Measurements from ENCODE around the gene HTR6.

The HTR6 gene

GRCh38 chr1:19657511-19657910 is 7.2 kb upstream of the HTR6 start:
- DNase-seq, result no peak

- DNase-seq, result no peak
Observed at GRCh38 chr1:19658186-19658585, 6.5 kb upstream of the HTR6 start.

- DNase-seq, result no peak
Observed at GRCh38 chr1:19661721-19662228, 2.9 kb upstream of the HTR6 start.

- DNase-seq, result no peak
Observed at GRCh38 chr1:19662313-19662712, 2.4 kb upstream of the HTR6 start.

GRCh38 chr1:19665186-19665495 is 466 bp downstream of the HTR6 start:
- DNase-seq, result no peak

GRCh38 chr1:19665496-19666465 is 1.1 kb downstream of the HTR6 start:
- DNase-seq, result no peak

GRCh38 chr1:19668888-19669287 is 4.2 kb downstream of the HTR6 start:
- DNase-seq, result no peak

GRCh38 chr1:19670787-19671186 is 6.1 kb downstream of the HTR6 start:
- DNase-seq, result no peak

- DNase-seq, result no peak
Observed at GRCh38 chr1:19672237-19672636, 7.6 kb downstream of the HTR6 start.

- DNase-seq, result no peak
Observed at GRCh38 chr1:19675797-19676196, 11.1 kb downstream of the HTR6 start.

- DNase-seq, result no peak
Observed at GRCh38 chr1:19676438-19676922, 11.8 kb downstream of the HTR6 start.

- no peak for DNase-seq
Observed at GRCh38 chr1:19678493-19678892, 13.8 kb downstream of the HTR6 start.

GRCh38 chr1:19678931-19679453 is 14.3 kb downstream of the HTR6 start:
- no peak for DNase-seq

GRCh38 chr1:19679691-19680090 is 15.0 kb downstream of the HTR6 start:
- DNase-seq, result no peak

- DNase-seq, result no peak
Observed at GRCh38 chr1:19680644-19681043, 16.0 kb downstream of the HTR6 start.

GRCh38 chr1:19682257-19682656 is 17.6 kb downstream of the HTR6 start:
- no peak for DNase-seq

- no peak for DNase-seq
Observed at GRCh38 chr1:19682901-19683300, 18.2 kb downstream of the HTR6 start.

GRCh38 chr1:19683351-19683750 is 18.7 kb downstream of the HTR6 start:
- no peak for DNase-seq

GRCh38 chr1:19684677-19685076 is 20.0 kb downstream of the HTR6 start:
- DNase-seq, result no peak

GRCh38 chr1:19685994-19686393 is 21.3 kb downstream of the HTR6 start:
- DNase-seq, result no peak

GRCh38 chr1:19687414-19687813 is 22.7 kb downstream of the HTR6 start:
- no peak for DNase-seq

- no peak for DNase-seq
Observed at GRCh38 chr1:19688041-19688842, 23.6 kb downstream of the HTR6 start.

GRCh38 chr1:19689085-19689757 is 24.5 kb downstream of the HTR6 start:
- no peak for DNase-seq
